Lower lobe of right lung (tissue), 2 donors: ENCODE data around the gene CFAP99. TPM values are rescaled to one million over a fixed set of nuclear protein-coding genes. Genes with fewer than 3 reads are reported as not detected.

Experiments
- ATAC-seq, 2 donors: fragments of 200-7000 bp; cut with Tn5 transposase; one replicate each; pipeline ENCODE4 v1.9.1; 2020 to 2022; ENCODE audit warnings: mild to moderate bottlenecking in 2 of 2, moderate library complexity in 2 of 2
- DNase-seq: peaks from one replicate; pipeline ENCODE4 v3.0.0-alpha.2; 2020
- H3K27ac ChIP-seq: fragments of 200-600 bp; one replicate; pipeline ENCODE4 v1.8.0; 2022
- H3K27me3 ChIP-seq: fragments of 200-600 bp; one replicate; pipeline ENCODE4 v1.8.0; 2022; ENCODE audit warnings: low read depth
- H3K36me3 ChIP-seq: fragments of 200-600 bp; one replicate; pipeline ENCODE4 v1.8.0; 2022; ENCODE audit warnings: mild to moderate bottlenecking
- H3K4me1 ChIP-seq: fragments of 200-600 bp; one replicate; pipeline ENCODE4 v1.8.0; 2022
- H3K4me3 ChIP-seq: fragments of 200-600 bp; one replicate; pipeline ENCODE4 v1.8.0; 2022; ENCODE audit warnings: mild to moderate bottlenecking
- H3K9me3 ChIP-seq: fragments of 200-600 bp; one replicate; pipeline ENCODE4 v1.8.0; 2022
- intact Hi-C: fragments of 100-400 bp; cut with DNase I; formaldehyde crosslinking; loops from one replicate; pipeline ENCODE4 v1.11.0; 2022
- total RNA-seq: library from RNA; stranded (reverse); fragmentation: NEBNext Ultra II Directional; extraction: Animal tissue kit (Norgen Biotek cat#: 25700); gene quantifications from one replicate; pipeline ENCODE4 v1.2.1, GENCODE V29; 2021
- TF ChIP-seq, protein P1 (sequence below): fragments of 200-600 bp; IDR thresholded peaks from one replicate; pipeline ENCODE4 v1.8.0; 2022; ENCODE audit warnings: antibody characterized with exemption, mild to moderate bottlenecking
- donor health status: DM: no; HTN: yes; CAD: no; lungs with severe emphysema.

CFAP99 gene
- total RNA-seq, 1 donor from 2014 or later, result 4.3 TPM

DNA sequence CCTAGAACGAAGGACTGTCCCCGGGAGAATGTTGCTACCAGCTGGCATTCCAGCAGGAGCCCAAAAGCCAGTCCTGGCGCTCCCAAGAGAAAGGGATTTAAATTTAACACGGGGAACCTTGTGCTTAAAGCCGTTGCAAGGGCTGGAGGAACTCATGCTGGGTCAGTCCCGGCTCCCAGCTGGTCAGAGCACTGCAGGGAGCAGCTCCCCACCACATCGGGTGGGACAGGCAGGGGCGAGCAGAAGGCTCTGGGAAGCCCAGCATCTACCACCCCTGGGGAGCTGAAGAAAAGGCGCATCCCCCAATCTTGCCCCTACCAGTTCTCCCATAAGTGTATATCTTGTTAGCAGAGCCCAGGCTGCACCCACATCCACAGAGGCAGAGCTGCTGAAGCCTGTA is 15.7 kb downstream of the CFAP99 start:
- ATAC-seq (no peak), DNase-seq (no peak)
- TF ChIP-seq, protein P1, sequence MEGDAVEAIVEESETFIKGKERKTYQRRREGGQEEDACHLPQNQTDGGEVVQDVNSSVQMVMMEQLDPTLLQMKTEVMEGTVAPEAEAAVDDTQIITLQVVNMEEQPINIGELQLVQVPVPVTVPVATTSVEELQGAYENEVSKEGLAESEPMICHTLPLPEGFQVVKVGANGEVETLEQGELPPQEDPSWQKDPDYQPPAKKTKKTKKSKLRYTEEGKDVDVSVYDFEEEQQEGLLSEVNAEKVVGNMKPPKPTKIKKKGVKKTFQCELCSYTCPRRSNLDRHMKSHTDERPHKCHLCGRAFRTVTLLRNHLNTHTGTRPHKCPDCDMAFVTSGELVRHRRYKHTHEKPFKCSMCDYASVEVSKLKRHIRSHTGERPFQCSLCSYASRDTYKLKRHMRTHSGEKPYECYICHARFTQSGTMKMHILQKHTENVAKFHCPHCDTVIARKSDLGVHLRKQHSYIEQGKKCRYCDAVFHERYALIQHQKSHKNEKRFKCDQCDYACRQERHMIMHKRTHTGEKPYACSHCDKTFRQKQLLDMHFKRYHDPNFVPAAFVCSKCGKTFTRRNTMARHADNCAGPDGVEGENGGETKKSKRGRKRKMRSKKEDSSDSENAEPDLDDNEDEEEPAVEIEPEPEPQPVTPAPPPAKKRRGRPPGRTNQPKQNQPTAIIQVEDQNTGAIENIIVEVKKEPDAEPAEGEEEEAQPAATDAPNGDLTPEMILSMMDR, result no peak
- Histone ChIP-seq H3K27me3 (peaks cover 4% of the 10 kb centered on the region), H3K4me1 (no peaks in the 10 kb centered on the region), H3K27ac (no peak overlapping the region), H3K36me3 (no peaks in the 10 kb centered on the region), H3K4me3 (no peak overlapping the region), H3K9me3 (peaks cover 3% of the 10 kb centered on the region)
- intact Hi-C loops, result no loop called here

DNA sequence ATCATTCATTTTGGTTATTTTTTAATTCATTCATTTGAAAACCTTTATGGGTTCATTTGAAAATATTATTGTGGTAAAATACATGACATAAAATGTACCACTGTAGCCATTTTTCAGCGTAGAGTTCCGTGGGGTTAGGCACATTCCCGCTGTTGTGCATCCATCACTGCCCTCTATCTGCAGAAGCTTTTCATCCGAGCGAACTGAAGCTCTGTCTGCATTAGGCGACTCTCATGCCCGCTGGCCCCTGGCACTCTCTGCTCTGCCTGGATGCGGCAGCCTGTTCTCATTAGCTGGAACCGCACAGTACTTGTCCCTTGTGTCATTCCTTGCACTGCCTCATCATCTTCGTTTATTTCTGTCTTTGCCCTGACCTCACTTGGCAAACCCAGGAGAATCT is 17.5 kb downstream of the CFAP99 start:
- H3K4me1 ChIP-seq, result no peaks in the 10 kb centered on the region
- intact Hi-C loops, result no loop called here
- peaks cover 4% of the 10 kb centered on the region for H3K27me3 ChIP-seq
- H3K27ac ChIP-seq, result no peak overlapping the region
- TF ChIP-seq, protein P1, result no peak
- no peaks in the 10 kb centered on the region for H3K36me3 ChIP-seq
- DNase-seq, result no peak
- H3K9me3 ChIP-seq, result no peaks in the 10 kb centered on the region
- no peak for ATAC-seq
- no peak overlapping the region for H3K4me3 ChIP-seq

DNA sequence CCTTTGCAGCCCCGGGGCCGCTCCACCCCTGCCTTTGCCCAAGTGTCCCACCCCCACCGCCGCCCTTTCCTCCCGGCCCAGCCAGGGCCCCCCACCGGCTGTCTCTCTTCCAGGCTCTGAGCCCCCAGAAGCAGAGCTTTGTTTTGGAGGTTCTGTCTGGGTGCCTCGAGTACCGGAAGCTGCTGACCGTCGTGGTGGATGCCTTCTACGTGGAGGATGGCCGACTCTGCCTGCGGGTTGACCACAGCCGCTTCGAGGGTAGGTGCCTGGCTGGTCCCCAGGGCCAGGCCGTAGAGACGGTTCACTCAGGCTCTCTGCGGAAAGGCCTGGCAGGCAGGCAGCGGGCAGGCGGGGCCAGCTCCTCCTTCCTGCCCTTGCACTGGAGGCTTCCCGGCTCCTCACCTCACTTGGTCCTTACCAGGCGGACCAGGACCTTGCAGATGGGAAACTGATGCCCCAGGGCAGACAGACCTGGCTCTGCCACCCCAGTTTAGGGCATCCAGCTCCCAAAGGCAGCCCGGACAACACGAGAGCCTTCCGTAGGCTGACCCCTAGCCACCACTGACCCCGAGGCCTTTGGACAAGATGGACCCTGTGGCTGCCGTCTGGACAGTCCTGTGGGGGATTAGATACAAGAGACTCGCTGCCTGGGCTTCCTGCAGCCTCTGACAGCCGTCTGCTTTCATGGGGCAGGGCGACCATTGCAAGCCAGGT is 18.2 kb downstream of the CFAP99 start:
- Histone ChIP-seq H3K27me3 (peaks cover 4% of the 10 kb centered on the region), H3K4me1 (no peaks in the 10 kb centered on the region), H3K36me3 (no peaks in the 10 kb centered on the region), H3K9me3 (no peaks in the 10 kb centered on the region), H3K27ac (no peak overlapping the region), H3K4me3 (no peak overlapping the region)
- TF ChIP-seq, protein P1, result no peak
- ATAC-seq, result no peak
- DNase-seq, result no peak
- intact Hi-C loops, result no loop called here

DNA sequence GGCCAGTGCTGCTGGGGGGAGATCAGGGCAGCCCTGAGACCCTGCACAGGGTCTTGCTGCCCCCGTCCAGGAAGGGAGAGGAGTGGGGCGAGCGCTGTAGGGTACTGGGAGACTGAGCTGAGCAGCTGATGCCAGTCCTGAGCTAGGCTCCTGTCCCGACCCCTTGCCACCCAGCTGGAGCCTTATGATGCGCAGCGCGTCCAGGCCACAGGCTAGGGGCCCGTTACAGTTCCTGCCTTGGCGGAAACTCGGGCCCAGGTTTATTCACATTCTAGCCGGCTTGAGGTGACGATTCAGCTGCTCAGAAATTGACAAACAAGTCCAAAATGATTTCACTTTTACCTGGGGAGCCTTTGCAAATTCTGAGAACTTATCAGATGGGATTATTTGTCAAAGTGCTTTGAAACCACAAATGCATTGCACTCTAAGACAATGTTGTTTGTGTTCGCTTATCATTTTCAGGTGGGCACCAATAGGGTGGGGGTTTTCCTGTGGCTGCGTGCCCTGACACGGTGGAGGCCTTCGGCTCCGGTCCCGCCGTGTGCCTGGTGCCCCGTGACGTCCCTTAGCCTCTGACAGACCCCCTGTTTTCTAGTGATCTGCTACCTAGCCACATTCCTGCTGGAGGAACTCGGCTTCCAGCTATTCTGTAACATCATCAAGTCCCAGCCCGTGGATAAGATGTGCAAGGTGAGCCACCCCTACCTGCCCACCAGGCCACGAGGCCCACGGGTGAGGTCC is 18.9 kb downstream of the CFAP99 start:
- TF ChIP-seq, protein P1, result no peak

DNA sequence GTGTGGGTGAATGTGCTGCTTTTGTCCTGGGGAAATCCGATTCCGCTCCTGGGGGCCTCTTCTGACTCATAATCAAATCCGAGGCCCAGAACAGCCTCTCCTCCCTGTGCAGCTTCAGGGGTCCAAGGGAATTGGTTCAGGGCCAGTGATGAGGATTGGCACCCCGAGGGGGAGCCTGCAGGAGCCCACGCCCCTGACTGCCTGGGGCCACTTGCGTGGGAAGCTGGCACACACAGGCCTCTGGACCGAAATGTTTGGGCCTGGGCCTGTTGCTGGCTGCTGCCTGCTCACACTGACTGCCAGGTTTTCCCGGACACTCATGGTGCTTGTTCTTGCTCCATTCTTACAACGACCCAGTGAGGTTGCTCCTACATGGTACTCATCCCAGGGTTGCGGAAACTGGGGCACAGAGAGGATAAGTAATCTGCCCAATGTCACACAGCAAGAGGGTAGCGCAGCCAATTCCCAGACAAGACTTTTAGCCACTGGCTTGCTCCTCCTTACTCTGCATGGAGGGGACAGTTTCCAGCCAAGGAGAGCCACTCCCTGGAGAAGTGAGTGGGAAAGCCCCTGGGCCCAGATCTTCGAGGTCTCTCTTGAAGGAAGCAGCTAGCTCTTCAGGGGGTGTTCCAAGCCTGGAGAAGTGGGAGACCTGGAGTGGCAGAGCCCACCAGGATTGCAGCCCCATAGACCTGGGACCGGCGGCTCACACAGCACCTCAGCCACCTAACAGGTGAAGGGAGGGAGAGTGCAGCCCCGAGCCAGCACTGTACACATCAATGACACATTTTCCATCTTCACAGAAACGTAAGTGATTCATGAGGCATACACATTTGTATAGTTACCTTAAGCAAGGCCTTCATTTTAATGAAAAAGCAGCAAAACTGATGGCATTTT is 20.3 kb downstream of the CFAP99 start:
- no peak overlapping the region for H3K27ac ChIP-seq
- DNase-seq (no peak), ATAC-seq (no peak)
- H3K9me3 ChIP-seq, result no peaks in the 10 kb centered on the region
- no peak overlapping the region for H3K4me3 ChIP-seq
- intact Hi-C loops, result no loop called here
- no peaks in the 10 kb centered on the region for H3K36me3 ChIP-seq
- H3K4me1 ChIP-seq, result no peaks in the 10 kb centered on the region
- TF ChIP-seq, protein P1, result no peak
- H3K27me3 ChIP-seq, result peaks cover 4% of the 10 kb centered on the region

More for the DNA sequence above, 18.9 kb downstream of the CFAP99 start:
- Histone ChIP-seq H3K4me1 (no peaks in the 10 kb centered on the region), H3K27me3 (peaks cover 4% of the 10 kb centered on the region), H3K9me3 (no peaks in the 10 kb centered on the region), H3K36me3 (no peaks in the 10 kb centered on the region), H3K27ac (no peak overlapping the region), H3K4me3 (no peak overlapping the region)
- no peak for DNase-seq
- ATAC-seq, result no peak
- intact Hi-C loops, result no loop called here
